Brain microvascular endothelial cell (primary cell): ENCODE results near the gene RUVBL2.

Experiments used
- DNase-seq: peaks from one replicate; pipeline ENCODE4 v3.0.0-alpha.2; 2020
- H3K27ac ChIP-seq: fragments of 250-450 bp; sonication (Bioruptor Pico); 2 replicates; pipeline ENCODE4 v1.5.1; 2020; ENCODE audit warnings: mild to moderate bottlenecking, moderate library complexity
- H3K27me3 ChIP-seq: fragments of 250-450 bp; sonication (Bioruptor Pico); replicated peaks from 2 replicates; pipeline ENCODE4 v1.5.1; 2020; ENCODE audit warnings: mild to moderate bottlenecking
- H3K36me3 ChIP-seq: fragments of 250-450 bp; sonication (Bioruptor Pico); replicated peaks from 2 replicates; pipeline ENCODE4 v1.5.1; 2020; ENCODE audit warnings: mild to moderate bottlenecking
- H3K4me3 ChIP-seq: 2 replicates; pipeline ENCODE4 v1.5.1; 2011; ENCODE audit warnings: low read depth, mild to moderate bottlenecking, control low read depth, low read length, moderate library complexity
- CTCF ChIP-seq: IDR thresholded peaks from 2 replicates; pipeline ENCODE4 v1.5.1; 2011; ENCODE audit warnings: low read depth, mild to moderate bottlenecking, moderate library complexity, low read length, control low read depth, inconsistent platforms; ENCODE audit errors: missing control alignments
- in situ Hi-C: cut with HindIII; loops from 2 replicates; pipeline ENCODE4 v1.10.0; 2017; ENCODE audit warnings: low sequenced_read_pairs, low pct_ligation_motif_present

The RUVBL2 gene

GRCh38 chr19:49006905-49007304 lies 13.2 kb downstream of the RUVBL2 start:
- in situ Hi-C loops: no loop called here
- H3K27me3 ChIP-seq: no peaks in the 10 kb centered on the region
- H3K4me3 ChIP-seq: no peak overlapping the region
- no peak for TF ChIP-seq CTCF
- DNase-seq: no peak
- H3K27ac ChIP-seq: no peak overlapping the region
- H3K36me3 ChIP-seq: peaks cover 76% of the 10 kb centered on the region

DNA sequence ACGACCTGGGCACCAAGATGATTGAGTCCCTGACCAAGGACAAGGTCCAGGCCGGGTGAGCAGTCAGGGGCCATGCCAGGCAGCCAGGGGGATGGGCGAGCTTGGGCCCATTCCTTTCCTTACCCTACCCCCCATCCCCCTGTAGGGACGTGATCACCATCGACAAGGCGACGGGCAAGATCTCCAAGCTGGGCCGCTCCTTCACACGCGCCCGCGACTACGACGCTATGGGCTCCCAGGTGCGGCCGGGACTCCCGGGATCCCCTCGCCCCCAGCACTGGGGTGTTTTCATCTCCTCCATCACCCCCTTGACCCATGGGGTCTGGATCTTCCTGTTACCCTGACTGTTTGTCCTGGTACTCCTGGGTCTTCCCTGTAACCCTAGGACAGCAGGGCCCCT lies 16.1 kb downstream of the RUVBL2 start:
- Histone ChIP-seq H3K27me3 (no peaks in the 10 kb centered on the region), H3K4me3 (no peak overlapping the region), H3K27ac (no peak overlapping the region), H3K36me3 (peaks cover 65% of the 10 kb centered on the region)
- no peak for DNase-seq
- in situ Hi-C loops: no loop called here
- TF ChIP-seq CTCF: no peak

DNA sequence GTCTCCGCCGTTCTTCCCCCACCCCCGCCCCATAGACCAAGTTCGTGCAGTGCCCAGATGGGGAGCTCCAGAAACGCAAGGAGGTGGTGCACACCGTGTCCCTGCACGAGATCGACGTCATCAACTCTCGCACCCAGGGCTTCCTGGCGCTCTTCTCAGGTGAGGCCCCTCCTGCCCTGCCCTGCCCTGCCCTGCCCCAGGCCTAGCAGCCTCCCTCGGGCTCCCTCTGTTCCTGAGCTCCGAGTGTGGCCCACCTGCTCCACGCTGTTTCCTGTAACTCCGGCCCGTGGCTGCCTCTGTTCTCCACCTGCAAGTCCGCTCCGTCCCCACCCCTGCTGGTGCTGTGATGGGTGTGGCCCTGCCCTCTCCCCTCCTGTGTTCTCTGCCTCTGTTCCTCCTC lies 16.8 kb downstream of the RUVBL2 start:
- DNase-seq: no peak

GRCh38 chr19:49011194-49011593 lies 17.5 kb downstream of the RUVBL2 start:
- DNase-seq: no peak
- Histone ChIP-seq H3K4me3 (no peak overlapping the region), H3K36me3 (peaks cover 58% of the 10 kb centered on the region), H3K27me3 (no peaks in the 10 kb centered on the region), H3K27ac (no peak overlapping the region)
- TF ChIP-seq CTCF: no peak
- in situ Hi-C loops: no loop called here

More for the DNA sequence above, 16.8 kb downstream of the RUVBL2 start:
- H3K27ac ChIP-seq: no peak overlapping the region
- in situ Hi-C loops: no loop called here
- peaks cover 64% of the 10 kb centered on the region for H3K36me3 ChIP-seq
- TF ChIP-seq CTCF: no peak
- H3K27me3 ChIP-seq: no peaks in the 10 kb centered on the region
- no peak overlapping the region for H3K4me3 ChIP-seq

GRCh38 chr19:49014123-49014869 lies 20.6 kb downstream of the RUVBL2 start:
- DNase-seq: no peak
- H3K36me3 ChIP-seq: peaks cover 40% of the 10 kb centered on the region
- no peaks in the 10 kb centered on the region for H3K27me3 ChIP-seq
- no peak for TF ChIP-seq CTCF
- H3K27ac ChIP-seq: no peak overlapping the region
- in situ Hi-C loops: no loop called here
- H3K4me3 ChIP-seq: no peak overlapping the region

DNA sequence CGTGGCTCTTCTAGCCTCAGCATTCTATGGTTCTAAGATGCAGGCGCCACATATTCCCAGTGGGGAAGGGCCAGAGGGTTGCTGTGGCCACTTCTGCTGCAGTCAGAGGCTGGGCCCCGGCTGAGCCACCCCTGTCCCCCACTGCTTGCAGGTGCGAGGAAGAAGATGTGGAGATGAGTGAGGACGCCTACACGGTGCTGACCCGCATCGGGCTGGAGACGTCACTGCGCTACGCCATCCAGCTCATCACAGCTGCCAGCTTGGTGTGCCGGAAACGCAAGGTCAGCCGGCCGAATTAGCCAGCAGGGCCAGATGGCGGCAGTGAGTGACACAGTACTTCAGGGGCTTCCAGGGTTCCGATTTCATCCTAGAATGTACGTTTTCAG lies 21.2 kb downstream of the RUVBL2 start:
- in situ Hi-C loops: no loop called here
- Histone ChIP-seq H3K27me3 (no peaks in the 10 kb centered on the region), H3K4me3 (no peak overlapping the region), H3K36me3 (peaks cover 34% of the 10 kb centered on the region), H3K27ac (no peak overlapping the region)
- DNase-seq: no peak
- TF ChIP-seq CTCF: no peak
